WTC11 (cell line): ENCODE results near the gene SLC25A28. TPM values are rescaled to one million over a fixed set of nuclear protein-coding genes. Genes with fewer than 3 reads are reported as not detected.

Source experiments
- ATAC-seq: fragments of 200-7000 bp; cut with Tn5 transposase; 2 replicates; pipeline ENCODE4 v1.10.0; 2021; ENCODE audit warnings: mild to moderate bottlenecking, moderate library complexity
- CTCF ChIA-PET: fragments of 300-600 bp; sonication (Branson Sonifier 250); formaldehyde crosslinking; loops from one replicate; lab custom pipeline; 2021; ENCODE audit warnings: antibody characterized with exemption; lab: Charles Lee
- POLR2A ChIA-PET: fragments of 350-600 bp; sonication (Branson Sonifier 250); formaldehyde crosslinking; loops from one replicate; lab custom pipeline; 2021; ENCODE audit warnings: antibody characterized with exemption; lab: Charles Lee
- DNase-seq: peaks from one replicate; pipeline ENCODE4 v3.0.0; 2021; ENCODE audit warnings: low spot score
- H3K27ac Mint-ChIP-seq: 2 replicates; pipeline ENCODE4 v1.8.0; 2021; ENCODE audit warnings: mixed read lengths
- H3K27me3 Mint-ChIP-seq: 2 replicates; pipeline ENCODE4 v1.8.0; 2021; ENCODE audit warnings: low read depth, mild to moderate bottlenecking, moderate library complexity, mixed read lengths
- H3K36me3 Mint-ChIP-seq: 2 replicates; pipeline ENCODE4 v1.8.0; 2021; ENCODE audit warnings: mixed read lengths
- H3K4me1 Mint-ChIP-seq: 2 replicates; pipeline ENCODE4 v1.8.0; 2022; ENCODE audit warnings: mixed read lengths
- H3K4me3 Mint-ChIP-seq: 2 replicates; pipeline ENCODE4 v1.8.0; 2021; ENCODE audit warnings: mild to moderate bottlenecking, moderate library complexity, mixed read lengths
- H3K9me3 Mint-ChIP-seq: 2 replicates; pipeline ENCODE4 v1.8.0; 2021; ENCODE audit warnings: mixed read lengths
- ATF1 ChIP-seq: sonication (generic); formaldehyde crosslinking; IDR thresholded peaks from 2 replicates; pipeline ENCODE4 v1.8.1; 2023; ENCODE audit warnings: mild to moderate bottlenecking, moderate library complexity, missing genetic modification reagents
- CDX4 ChIP-seq: fragments of 250-450 bp; sonication (Bioruptor Pico); IDR thresholded peaks from 2 replicates; pipeline ENCODE4 v1.9.0; 2021; ENCODE audit warnings: moderate library complexity, mild to moderate bottlenecking, inconsistent platforms, borderline replicate concordance
- GABPB1 ChIP-seq: sonication (generic); formaldehyde crosslinking; IDR thresholded peaks from 2 replicates; pipeline ENCODE4 v1.8.1; 2023; ENCODE audit warnings: mild to moderate bottlenecking, missing genetic modification reagents
- HMGA2 ChIP-seq: fragments of 250-450 bp; sonication (Bioruptor Pico); IDR thresholded peaks from 2 replicates; pipeline ENCODE4 v1.4.0; 2021; ENCODE audit warnings: mild to moderate bottlenecking, moderate library complexity
- IRF1 ChIP-seq: sonication (generic); formaldehyde crosslinking; IDR thresholded peaks from 2 replicates; pipeline ENCODE4 v1.8.0; 2023; ENCODE audit warnings: missing genetic modification reagents
- JUN ChIP-seq: sonication (generic); formaldehyde crosslinking; IDR thresholded peaks from 2 replicates; pipeline ENCODE4 v1.8.0; 2023; ENCODE audit warnings: mild to moderate bottlenecking, missing genetic modification reagents
- MYBL2 ChIP-seq: sonication (generic); formaldehyde crosslinking; IDR thresholded peaks from 2 replicates; pipeline ENCODE4 v1.8.1; 2023; ENCODE audit warnings: mild to moderate bottlenecking, moderate library complexity, missing genetic modification reagents
- NFE2L1 ChIP-seq: sonication (generic); formaldehyde crosslinking; IDR thresholded peaks from 2 replicates; pipeline ENCODE4 v1.8.1; 2023; ENCODE audit warnings: missing genetic modification reagents
- NFYB ChIP-seq: sonication (generic); formaldehyde crosslinking; conservative IDR thresholded peaks from 2 replicates; pipeline ENCODE4 v1.8.0; 2022; ENCODE audit warnings: low read depth, missing genetic modification reagents
- NR3C1 ChIP-seq: sonication (generic); formaldehyde crosslinking; conservative IDR thresholded peaks from 2 replicates; pipeline ENCODE4 v1.8.1; 2023; ENCODE audit warnings: low read depth, mild to moderate bottlenecking, missing genetic modification reagents
- PRRX2 ChIP-seq: fragments of 250-450 bp; sonication (Bioruptor Pico); IDR thresholded peaks from 2 replicates; pipeline ENCODE4 v1.8.0; 2021; ENCODE audit warnings: mild to moderate bottlenecking
- TP53 ChIP-seq: sonication (generic); formaldehyde crosslinking; IDR thresholded peaks from 2 replicates; pipeline ENCODE4 v1.8.1; 2023; ENCODE audit warnings: mild to moderate bottlenecking, missing genetic modification reagents
- ZNF121 ChIP-seq: sonication (generic); formaldehyde crosslinking; IDR thresholded peaks from 2 replicates; pipeline ENCODE4 v1.8.0; 2023; ENCODE audit warnings: missing genetic modification reagents
- ZNF317 ChIP-seq: sonication (generic); formaldehyde crosslinking; IDR thresholded peaks from 2 replicates; pipeline ENCODE4 v1.8.1; 2023; ENCODE audit warnings: low read depth, mild to moderate bottlenecking, moderate library complexity, missing genetic modification reagents, borderline replicate concordance
- ZNF396 ChIP-seq: fragments of 250-450 bp; sonication (Bioruptor Pico); IDR thresholded peaks from 2 replicates; pipeline ENCODE4 v1.8.0; 2021; ENCODE audit warnings: mild to moderate bottlenecking, moderate library complexity, borderline replicate concordance
- total RNA-seq: library from RNA; stranded (reverse); gene quantifications from 3 replicates; pipeline ENCODE4 v1.2.3, GENCODE V29; 2021
- TF ChIP-seq, protein P1 (sequence below): sonication (generic); formaldehyde crosslinking; IDR thresholded peaks from 2 replicates; pipeline ENCODE4 v1.8.1; 2022; ENCODE audit warnings: missing genetic modification reagents, borderline replicate concordance
- TF ChIP-seq, protein P2 (sequence below): fragments of 250-450 bp; sonication (Bioruptor Pico); IDR thresholded peaks from 2 replicates; pipeline ENCODE4 v1.8.0; 2021; ENCODE audit warnings: mild to moderate bottlenecking
- TF ChIP-seq, protein P3 (sequence below): fragments of 250-450 bp; sonication (Bioruptor Pico); IDR thresholded peaks from 2 replicates; pipeline ENCODE4 v1.9.0; 2021; ENCODE audit warnings: mild to moderate bottlenecking
- TF ChIP-seq, protein P4 (sequence below): sonication (generic); formaldehyde crosslinking; IDR thresholded peaks from 2 replicates; pipeline ENCODE4 v1.8.1; 2023; ENCODE audit warnings: mild to moderate bottlenecking, missing genetic modification reagents
- TF ChIP-seq, protein P5 (sequence below): sonication (generic); formaldehyde crosslinking; IDR thresholded peaks from 2 replicates; pipeline ENCODE4 v1.8.0; 2022; ENCODE audit warnings: mild to moderate bottlenecking, missing genetic modification reagents
- TF ChIP-seq, protein P6 (sequence below): sonication (generic); formaldehyde crosslinking; IDR thresholded peaks from 2 replicates; pipeline ENCODE4 v1.8.1; 2022; ENCODE audit warnings: low read depth, mild to moderate bottlenecking, moderate library complexity, missing genetic modification reagents, borderline replicate concordance

Gene SLC25A28
- total RNA-seq, 1 experiment from 2014 or later = 18.2 TPM

GRCh38 chr10:99623919-99624318 is 3.7 kb upstream of the SLC25A28 start:
- CTCF ChIA-PET = interaction anchor here (1.2 kb wide), 1 partner anchor 55 kb away, joined by 3 read pairs; no protein-coding TSS in a partner anchor
- no peak overlapping the region for H3K4me3 Mint-ChIP-seq
- TF ChIP-seq, protein P1, sequence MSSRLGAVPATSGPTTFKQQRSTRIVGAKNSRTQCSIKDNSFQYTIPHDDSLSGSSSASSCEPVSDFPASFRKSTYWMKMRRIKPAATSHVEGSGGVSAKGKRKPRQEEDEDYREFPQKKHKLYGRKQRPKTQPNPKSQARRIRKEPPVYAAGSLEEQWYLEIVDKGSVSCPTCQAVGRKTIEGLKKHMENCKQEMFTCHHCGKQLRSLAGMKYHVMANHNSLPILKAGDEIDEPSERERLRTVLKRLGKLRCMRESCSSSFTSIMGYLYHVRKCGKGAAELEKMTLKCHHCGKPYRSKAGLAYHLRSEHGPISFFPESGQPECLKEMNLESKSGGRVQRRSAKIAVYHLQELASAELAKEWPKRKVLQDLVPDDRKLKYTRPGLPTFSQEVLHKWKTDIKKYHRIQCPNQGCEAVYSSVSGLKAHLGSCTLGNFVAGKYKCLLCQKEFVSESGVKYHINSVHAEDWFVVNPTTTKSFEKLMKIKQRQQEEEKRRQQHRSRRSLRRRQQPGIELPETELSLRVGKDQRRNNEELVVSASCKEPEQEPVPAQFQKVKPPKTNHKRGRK = peak; percentile 40; the same call in 1 of the 2 replicates
- TF ChIP-seq IRF1 (CRISPR knock-in tag) = no peak

DNA sequence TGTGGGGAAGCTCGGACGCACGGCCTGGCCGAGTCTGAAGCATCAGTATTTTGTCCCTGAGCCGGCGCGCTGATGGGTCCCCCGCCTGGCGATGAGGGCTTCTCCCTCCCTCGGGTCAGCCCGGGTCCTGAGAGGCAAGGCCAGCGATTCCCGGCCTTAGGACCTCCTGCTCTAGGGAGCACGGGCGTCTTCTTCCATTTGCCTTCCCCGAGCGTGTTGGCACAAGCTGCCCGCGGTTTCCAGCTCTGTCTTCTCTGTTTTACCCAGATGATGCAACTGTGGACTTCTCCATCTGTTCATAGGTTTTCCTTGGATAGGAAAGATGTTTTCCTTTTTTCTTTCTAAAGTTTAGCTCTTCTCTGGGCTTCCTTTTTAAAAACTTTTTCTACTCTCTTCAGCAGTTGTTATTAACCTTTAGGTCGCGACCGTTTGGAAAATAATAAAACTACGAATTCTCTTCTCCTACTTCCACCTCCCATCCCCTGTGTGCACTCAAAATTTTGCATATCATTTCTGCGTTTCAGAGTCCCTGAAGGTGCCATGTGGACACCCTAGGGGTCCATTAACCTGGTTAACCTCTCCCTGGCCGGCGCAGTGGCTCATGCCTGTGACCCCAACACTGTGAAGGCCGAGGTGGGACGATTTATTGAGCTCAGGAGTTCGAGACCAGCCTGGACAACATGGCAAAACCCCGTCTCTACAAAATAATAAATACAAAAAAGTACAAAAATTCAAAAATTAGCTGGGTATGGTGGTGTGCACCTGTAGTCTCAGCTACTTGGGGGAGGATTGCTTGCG is 1.4 kb upstream of the SLC25A28 start:
- DNase-seq (no peak), ATAC-seq (no peak)
- peaks cover 30% of the 10 kb centered on the region for H3K4me1 Mint-ChIP-seq
- H3K27ac Mint-ChIP-seq = peak overlapping the region; percentile 91
- ChIA-PET CTCF (interaction anchor here (0.9 to 2.9 kb wide), 6 partner anchors 10 to 191 kb away, joined by 3 to 16 read pairs (median 4); partner anchors contain the start of genes ENTPD7 and GOT1), POLR2A (interaction anchor here (1.4 to 2.6 kb wide), 3 partner anchors 38 to 191 kb away, joined by 6 to 11 read pairs (median 7); partner anchors contain the start of genes COX15, CUTC, ENTPD7 and GOT1)
- H3K9me3 Mint-ChIP-seq = peaks cover 9% of the 10 kb centered on the region
- TF ChIP-seq ZNF396 (CRISPR knock-in tag) = no peak
- no peak for TF ChIP-seq CDX4 (CRISPR knock-in tag)
- TF ChIP-seq NR3C1 (CRISPR knock-in tag) = no peak
- TF ChIP-seq ATF1 (CRISPR knock-in tag) = no peak
- 0 out of 2 replicates have a peak, but pooled peaks have one; percentile 13 for TF ChIP-seq NFYB (CRISPR knock-in tag)
- TF ChIP-seq, protein P2, sequence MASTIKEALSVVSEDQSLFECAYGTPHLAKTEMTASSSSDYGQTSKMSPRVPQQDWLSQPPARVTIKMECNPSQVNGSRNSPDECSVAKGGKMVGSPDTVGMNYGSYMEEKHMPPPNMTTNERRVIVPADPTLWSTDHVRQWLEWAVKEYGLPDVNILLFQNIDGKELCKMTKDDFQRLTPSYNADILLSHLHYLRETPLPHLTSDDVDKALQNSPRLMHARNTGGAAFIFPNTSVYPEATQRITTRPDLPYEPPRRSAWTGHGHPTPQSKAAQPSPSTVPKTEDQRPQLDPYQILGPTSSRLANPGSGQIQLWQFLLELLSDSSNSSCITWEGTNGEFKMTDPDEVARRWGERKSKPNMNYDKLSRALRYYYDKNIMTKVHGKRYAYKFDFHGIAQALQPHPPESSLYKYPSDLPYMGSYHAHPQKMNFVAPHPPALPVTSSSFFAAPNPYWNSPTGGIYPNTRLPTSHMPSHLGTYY (CRISPR knock-in tag) = no peak
- TF ChIP-seq, protein P3, sequence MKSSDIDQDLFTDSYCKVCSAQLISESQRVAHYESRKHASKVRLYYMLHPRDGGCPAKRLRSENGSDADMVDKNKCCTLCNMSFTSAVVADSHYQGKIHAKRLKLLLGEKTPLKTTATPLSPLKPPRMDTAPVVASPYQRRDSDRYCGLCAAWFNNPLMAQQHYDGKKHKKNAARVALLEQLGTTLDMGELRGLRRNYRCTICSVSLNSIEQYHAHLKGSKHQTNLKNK (CRISPR knock-in tag) = no peak
- TF ChIP-seq ZNF121 (CRISPR knock-in tag) = no peak
- peak; percentile 4; the same call in 1 of the 2 replicates for TF ChIP-seq NFE2L1 (CRISPR knock-in tag)
- no peak for TF ChIP-seq HMGA2 (CRISPR knock-in tag)
- no peak for TF ChIP-seq JUN
- TF ChIP-seq GABPB1 = peak; percentile 79
- no peak for TF ChIP-seq PRRX2 (CRISPR knock-in tag)
- no peak for TF ChIP-seq IRF1 (CRISPR knock-in tag)
- no peak for TF ChIP-seq ZNF317 (CRISPR knock-in tag)
- TF ChIP-seq, protein P4, sequence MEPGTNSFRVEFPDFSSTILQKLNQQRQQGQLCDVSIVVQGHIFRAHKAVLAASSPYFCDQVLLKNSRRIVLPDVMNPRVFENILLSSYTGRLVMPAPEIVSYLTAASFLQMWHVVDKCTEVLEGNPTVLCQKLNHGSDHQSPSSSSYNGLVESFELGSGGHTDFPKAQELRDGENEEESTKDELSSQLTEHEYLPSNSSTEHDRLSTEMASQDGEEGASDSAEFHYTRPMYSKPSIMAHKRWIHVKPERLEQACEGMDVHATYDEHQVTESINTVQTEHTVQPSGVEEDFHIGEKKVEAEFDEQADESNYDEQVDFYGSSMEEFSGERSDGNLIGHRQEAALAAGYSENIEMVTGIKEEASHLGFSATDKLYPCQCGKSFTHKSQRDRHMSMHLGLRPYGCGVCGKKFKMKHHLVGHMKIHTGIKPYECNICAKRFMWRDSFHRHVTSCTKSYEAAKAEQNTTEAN (CRISPR knock-in tag) = 0 out of 2 replicates have a peak, but pooled peaks have one; percentile 61
- TF ChIP-seq TP53 (CRISPR knock-in tag) = no peak; the same call in 1 of the 2 replicates
- TF ChIP-seq, protein P5, sequence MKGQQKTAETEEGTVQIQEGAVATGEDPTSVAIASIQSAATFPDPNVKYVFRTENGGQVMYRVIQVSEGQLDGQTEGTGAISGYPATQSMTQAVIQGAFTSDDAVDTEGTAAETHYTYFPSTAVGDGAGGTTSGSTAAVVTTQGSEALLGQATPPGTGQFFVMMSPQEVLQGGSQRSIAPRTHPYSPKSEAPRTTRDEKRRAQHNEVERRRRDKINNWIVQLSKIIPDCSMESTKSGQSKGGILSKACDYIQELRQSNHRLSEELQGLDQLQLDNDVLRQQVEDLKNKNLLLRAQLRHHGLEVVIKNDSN (CRISPR knock-in tag) = no peak
- TF ChIP-seq, protein P6, sequence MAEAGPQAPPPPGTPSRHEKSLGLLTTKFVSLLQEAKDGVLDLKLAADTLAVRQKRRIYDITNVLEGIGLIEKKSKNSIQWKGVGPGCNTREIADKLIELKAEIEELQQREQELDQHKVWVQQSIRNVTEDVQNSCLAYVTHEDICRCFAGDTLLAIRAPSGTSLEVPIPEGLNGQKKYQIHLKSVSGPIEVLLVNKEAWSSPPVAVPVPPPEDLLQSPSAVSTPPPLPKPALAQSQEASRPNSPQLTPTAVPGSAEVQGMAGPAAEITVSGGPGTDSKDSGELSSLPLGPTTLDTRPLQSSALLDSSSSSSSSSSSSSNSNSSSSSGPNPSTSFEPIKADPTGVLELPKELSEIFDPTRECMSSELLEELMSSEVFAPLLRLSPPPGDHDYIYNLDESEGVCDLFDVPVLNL = no peak
- TF ChIP-seq MYBL2 (CRISPR knock-in tag) = peak; percentile 62; the same call in 1 of the 2 replicates
- H3K4me3 Mint-ChIP-seq = peak overlapping the region; percentile 81
- no peaks in the 10 kb centered on the region for H3K36me3 Mint-ChIP-seq
- H3K27me3 Mint-ChIP-seq = peaks cover 3% of the 10 kb centered on the region

More at GRCh38 chr10:99623919-99624318, 3.7 kb upstream of the SLC25A28 start:
- Mint-ChIP-seq H3K27ac (no peak overlapping the region), H3K9me3 (peaks cover 9% of the 10 kb centered on the region), H3K4me1 (peaks cover 16% of the 10 kb centered on the region), H3K27me3 (peaks cover 3% of the 10 kb centered on the region), H3K36me3 (no peaks in the 10 kb centered on the region)
- ATAC-seq (no peak), DNase-seq (no peak)
- POLR2A ChIA-PET = no interaction called here
